ENCODE results near the gene ROBO2.

DNA sequence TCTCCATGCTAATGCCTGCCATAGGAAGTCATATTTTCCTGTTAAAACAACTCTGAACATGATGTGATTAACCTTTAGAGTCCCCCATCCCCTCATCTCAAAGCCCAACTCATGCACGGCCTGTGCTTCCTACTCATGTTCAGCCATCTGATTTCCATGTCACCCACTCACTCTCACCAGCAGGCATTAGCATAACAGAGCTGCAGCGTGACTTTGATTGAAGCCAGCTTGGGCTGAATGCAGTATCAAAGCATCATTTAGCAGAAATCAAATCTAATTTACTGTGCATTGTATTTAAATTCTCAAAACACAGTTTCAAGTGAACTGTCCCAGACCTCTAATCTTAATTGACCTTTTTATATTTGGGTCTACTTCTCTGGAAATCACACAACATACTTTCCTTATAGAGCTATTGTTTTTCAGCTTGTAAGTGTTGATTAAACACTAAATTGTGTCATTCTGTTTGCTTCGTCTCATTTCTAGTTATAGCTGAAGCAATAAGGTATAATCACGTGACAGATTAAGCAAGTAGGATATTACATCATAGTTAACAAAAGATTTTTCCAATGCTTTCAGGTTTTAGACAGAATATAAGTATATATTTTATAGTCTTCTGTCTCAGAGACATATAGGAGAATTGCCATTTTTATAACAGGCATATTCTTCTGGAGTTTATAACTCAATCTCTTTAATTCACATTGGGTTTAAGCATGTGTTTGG is 501.5 kb downstream of the ROBO2 start:
- no peak for TF ChIP-seq MAFK (IDR thresholded peaks at IDR 0.05; ENCODE audit: partially characterized antibody)
- no peak for TF ChIP-seq JUNB (IDR thresholded peaks at IDR 0.05)
- TF ChIP-seq, protein P1, sequence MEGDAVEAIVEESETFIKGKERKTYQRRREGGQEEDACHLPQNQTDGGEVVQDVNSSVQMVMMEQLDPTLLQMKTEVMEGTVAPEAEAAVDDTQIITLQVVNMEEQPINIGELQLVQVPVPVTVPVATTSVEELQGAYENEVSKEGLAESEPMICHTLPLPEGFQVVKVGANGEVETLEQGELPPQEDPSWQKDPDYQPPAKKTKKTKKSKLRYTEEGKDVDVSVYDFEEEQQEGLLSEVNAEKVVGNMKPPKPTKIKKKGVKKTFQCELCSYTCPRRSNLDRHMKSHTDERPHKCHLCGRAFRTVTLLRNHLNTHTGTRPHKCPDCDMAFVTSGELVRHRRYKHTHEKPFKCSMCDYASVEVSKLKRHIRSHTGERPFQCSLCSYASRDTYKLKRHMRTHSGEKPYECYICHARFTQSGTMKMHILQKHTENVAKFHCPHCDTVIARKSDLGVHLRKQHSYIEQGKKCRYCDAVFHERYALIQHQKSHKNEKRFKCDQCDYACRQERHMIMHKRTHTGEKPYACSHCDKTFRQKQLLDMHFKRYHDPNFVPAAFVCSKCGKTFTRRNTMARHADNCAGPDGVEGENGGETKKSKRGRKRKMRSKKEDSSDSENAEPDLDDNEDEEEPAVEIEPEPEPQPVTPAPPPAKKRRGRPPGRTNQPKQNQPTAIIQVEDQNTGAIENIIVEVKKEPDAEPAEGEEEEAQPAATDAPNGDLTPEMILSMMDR (IDR thresholded peaks at IDR 0.05) = no peak
- no peak for TF ChIP-seq RFX5 (IDR thresholded peaks at IDR 0.05)
- no peak for TF ChIP-seq HDAC2 (IDR thresholded peaks at IDR 0.05)
- TF ChIP-seq RAD21 (conservative IDR thresholded peaks at IDR 0.05 in 1 of 2, IDR thresholded peaks at IDR 0.05 in 1 of 2) = no peak
- TF ChIP-seq, protein P2, sequence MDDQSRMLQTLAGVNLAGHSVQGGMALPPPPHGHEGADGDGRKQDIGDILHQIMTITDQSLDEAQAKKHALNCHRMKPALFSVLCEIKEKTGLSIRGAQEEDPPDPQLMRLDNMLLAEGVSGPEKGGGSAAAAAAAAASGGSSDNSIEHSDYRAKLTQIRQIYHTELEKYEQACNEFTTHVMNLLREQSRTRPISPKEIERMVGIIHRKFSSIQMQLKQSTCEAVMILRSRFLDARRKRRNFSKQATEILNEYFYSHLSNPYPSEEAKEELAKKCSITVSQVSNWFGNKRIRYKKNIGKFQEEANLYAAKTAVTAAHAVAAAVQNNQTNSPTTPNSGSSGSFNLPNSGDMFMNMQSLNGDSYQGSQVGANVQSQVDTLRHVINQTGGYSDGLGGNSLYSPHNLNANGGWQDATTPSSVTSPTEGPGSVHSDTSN (IDR thresholded peaks at IDR 0.05) = no peak
- TF ChIP-seq KDM5A (IDR thresholded peaks at IDR 0.05) = no peak
